Measurements from ENCODE around the gene RBM48. TPM values are rescaled to one million over a fixed set of nuclear protein-coding genes. Genes with fewer than 3 reads are reported as not detected.

The RBM48 gene
- polyA plus RNA-seq, 3 donors, result 5.2 to 8.5 (median 6.1) TPM

DNA sequence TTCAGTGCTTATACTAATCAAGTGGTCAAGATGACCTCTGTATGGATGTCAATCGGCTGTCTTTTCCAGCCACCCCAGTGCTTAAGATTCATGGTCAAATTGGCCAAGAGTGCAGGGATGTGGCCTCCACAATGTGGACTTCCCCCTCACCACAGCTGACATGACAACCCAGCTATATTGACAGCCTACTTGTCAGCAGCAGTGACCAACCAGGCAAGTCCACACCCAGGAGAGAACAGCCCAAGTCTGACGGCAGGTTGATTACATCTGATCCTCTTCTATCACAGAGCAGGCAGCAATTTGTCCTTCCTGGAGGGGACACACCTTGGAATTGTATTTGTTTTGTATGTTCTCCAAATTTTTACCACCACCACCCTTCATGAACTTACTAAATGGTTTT lies 42.6 kb upstream of the RBM48 start:
- 86% methylated on average over 1 of the region's 2 CpGs for WGBS (ENCODE audit: insufficient coverage)
- Histone ChIP-seq H3K4me3 (replicated peaks in 1 of 3; ENCODE audit: low read depth in 2 of 3, low read length in 3 of 3) (no peak overlapping the region), H3K79me2 (ENCODE audit: insufficient read depth, low read length) (no peaks in the 10 kb centered on the region), H3K4me1 (ENCODE audit: control insufficient read depth in 1 of 2, insufficient read depth in 2 of 2, low read length in 2 of 2) (no peaks in the 10 kb centered on the region), H2AFZ (ENCODE audit: insufficient read depth, low read depth, low read length, poor library complexity, severe bottlenecking) (no peak overlapping the region), H3K9me3 (replicated peaks in 1 of 2; ENCODE audit: control insufficient read depth in 1 of 2, insufficient read depth in 1 of 2, low read length in 2 of 2) (no peaks in the 10 kb centered on the region), H3K27me3 (ENCODE audit: control insufficient read depth in 2 of 2, insufficient read depth in 2 of 2, low read length in 2 of 2) (no peaks in the 10 kb centered on the region), H3K9ac (ENCODE audit: insufficient read depth, low read length, poor library complexity, severe bottlenecking) (no peak overlapping the region), H4K20me1 (ENCODE audit: insufficient read depth, low read length) (no peaks in the 10 kb centered on the region), H3K4me2 (replicated peaks; ENCODE audit: extremely low read depth, low read length, poor library complexity, severe bottlenecking) (no peak overlapping the region), H3K27ac (ENCODE audit: low read depth in 1 of 2, low read length in 2 of 2) (no peak overlapping the region), H3K36me3 (replicated peaks in 1 of 2; ENCODE audit: control insufficient read depth in 1 of 2, insufficient read depth in 2 of 2, low read length in 2 of 2) (peaks cover 39 to 55% of the 10 kb centered on the region in 2 donors)
- no peaks in the 10 kb centered on the region for H3K9me3 Mint-ChIP-seq
- H3K27me3 Mint-ChIP-seq (ENCODE audit: low read depth in 3 of 3), result no peaks in the 10 kb centered on the region
- TF ChIP-seq, protein P1, sequence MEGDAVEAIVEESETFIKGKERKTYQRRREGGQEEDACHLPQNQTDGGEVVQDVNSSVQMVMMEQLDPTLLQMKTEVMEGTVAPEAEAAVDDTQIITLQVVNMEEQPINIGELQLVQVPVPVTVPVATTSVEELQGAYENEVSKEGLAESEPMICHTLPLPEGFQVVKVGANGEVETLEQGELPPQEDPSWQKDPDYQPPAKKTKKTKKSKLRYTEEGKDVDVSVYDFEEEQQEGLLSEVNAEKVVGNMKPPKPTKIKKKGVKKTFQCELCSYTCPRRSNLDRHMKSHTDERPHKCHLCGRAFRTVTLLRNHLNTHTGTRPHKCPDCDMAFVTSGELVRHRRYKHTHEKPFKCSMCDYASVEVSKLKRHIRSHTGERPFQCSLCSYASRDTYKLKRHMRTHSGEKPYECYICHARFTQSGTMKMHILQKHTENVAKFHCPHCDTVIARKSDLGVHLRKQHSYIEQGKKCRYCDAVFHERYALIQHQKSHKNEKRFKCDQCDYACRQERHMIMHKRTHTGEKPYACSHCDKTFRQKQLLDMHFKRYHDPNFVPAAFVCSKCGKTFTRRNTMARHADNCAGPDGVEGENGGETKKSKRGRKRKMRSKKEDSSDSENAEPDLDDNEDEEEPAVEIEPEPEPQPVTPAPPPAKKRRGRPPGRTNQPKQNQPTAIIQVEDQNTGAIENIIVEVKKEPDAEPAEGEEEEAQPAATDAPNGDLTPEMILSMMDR (IDR thresholded peaks at IDR 0.05), result no peak
- no peaks in the 10 kb centered on the region for H3K4me1 Mint-ChIP-seq
- intact Hi-C loops (cut with micrococcal nuclease), result no loop called here
- no peak overlapping the region for H3K4me3 Mint-ChIP-seq
- H3K36me3 Mint-ChIP-seq, result peaks cover 25 to 38% of the 10 kb centered on the region in 2 donors
- no peak for DNase-seq
- H3K27ac Mint-ChIP-seq, result no peak overlapping the region

DNA sequence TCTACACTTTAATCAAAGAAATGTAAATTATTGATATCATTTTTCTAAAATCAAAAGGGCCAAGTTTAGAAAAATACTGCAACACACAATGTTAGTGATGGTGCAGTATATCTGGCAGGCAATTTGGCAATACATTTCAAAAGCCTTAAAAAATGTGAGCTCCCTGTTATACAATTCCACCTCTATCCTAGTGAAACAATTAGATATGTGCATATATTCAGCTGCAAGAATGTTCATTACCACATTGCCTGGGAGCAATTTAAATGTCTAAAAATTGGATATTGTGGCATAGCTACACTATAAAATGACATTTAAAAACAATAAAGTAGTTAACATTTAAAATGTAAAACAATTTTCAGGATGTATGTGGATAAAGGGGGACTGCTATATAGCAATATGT lies 40.8 kb upstream of the RBM48 start:
- intact Hi-C loops (cut with micrococcal nuclease), result no loop called here
- no peak overlapping the region for H3K4me3 ChIP-seq (replicated peaks in 1 of 3; ENCODE audit: low read depth in 2 of 3, low read length in 3 of 3)
- no peak overlapping the region for H3K27ac Mint-ChIP-seq
- H3K79me2 ChIP-seq (ENCODE audit: insufficient read depth, low read length), result no peaks in the 10 kb centered on the region
- DNase-seq, result no peak
- TF ChIP-seq, protein P1 (IDR thresholded peaks at IDR 0.05), result no peak
- H3K9me3 ChIP-seq (replicated peaks in 1 of 2; ENCODE audit: control insufficient read depth in 1 of 2, insufficient read depth in 1 of 2, low read length in 2 of 2), result no peaks in the 10 kb centered on the region
- peaks cover 36 to 50% of the 10 kb centered on the region in 2 donors for H3K36me3 Mint-ChIP-seq
- no peak overlapping the region for H3K9ac ChIP-seq (ENCODE audit: insufficient read depth, low read length, poor library complexity, severe bottlenecking)
- H4K20me1 ChIP-seq (ENCODE audit: insufficient read depth, low read length), result no peaks in the 10 kb centered on the region
- H3K27me3 ChIP-seq (ENCODE audit: control insufficient read depth in 2 of 2, insufficient read depth in 2 of 2, low read length in 2 of 2), result no peaks in the 10 kb centered on the region
- no peaks in the 10 kb centered on the region for H3K27me3 Mint-ChIP-seq (ENCODE audit: low read depth in 3 of 3)
- H3K36me3 ChIP-seq (replicated peaks in 1 of 2; ENCODE audit: control insufficient read depth in 1 of 2, insufficient read depth in 2 of 2, low read length in 2 of 2), result peaks cover 41 to 73% of the 10 kb centered on the region in 2 donors
- H3K4me2 ChIP-seq (replicated peaks; ENCODE audit: extremely low read depth, low read length, poor library complexity, severe bottlenecking), result no peak overlapping the region
- no peak overlapping the region for H3K27ac ChIP-seq (ENCODE audit: low read depth in 1 of 2, low read length in 2 of 2)
- H3K9me3 Mint-ChIP-seq, result no peaks in the 10 kb centered on the region
- H3K4me1 ChIP-seq (ENCODE audit: control insufficient read depth in 1 of 2, insufficient read depth in 2 of 2, low read length in 2 of 2), result no peaks in the 10 kb centered on the region
- H3K4me1 Mint-ChIP-seq, result no peaks in the 10 kb centered on the region
- H3K4me3 Mint-ChIP-seq, result no peak overlapping the region
- H2AFZ ChIP-seq (ENCODE audit: insufficient read depth, low read depth, low read length, poor library complexity, severe bottlenecking), result no peak overlapping the region
